ENCODE data around the gene ATP12A.
"Not testable (repeated sequence)": the region's sequence is repeated elsewhere in the genome, so short reads cannot be mapped to it uniquely, and the experiment has no call there.

The ATP12A gene

DNA sequence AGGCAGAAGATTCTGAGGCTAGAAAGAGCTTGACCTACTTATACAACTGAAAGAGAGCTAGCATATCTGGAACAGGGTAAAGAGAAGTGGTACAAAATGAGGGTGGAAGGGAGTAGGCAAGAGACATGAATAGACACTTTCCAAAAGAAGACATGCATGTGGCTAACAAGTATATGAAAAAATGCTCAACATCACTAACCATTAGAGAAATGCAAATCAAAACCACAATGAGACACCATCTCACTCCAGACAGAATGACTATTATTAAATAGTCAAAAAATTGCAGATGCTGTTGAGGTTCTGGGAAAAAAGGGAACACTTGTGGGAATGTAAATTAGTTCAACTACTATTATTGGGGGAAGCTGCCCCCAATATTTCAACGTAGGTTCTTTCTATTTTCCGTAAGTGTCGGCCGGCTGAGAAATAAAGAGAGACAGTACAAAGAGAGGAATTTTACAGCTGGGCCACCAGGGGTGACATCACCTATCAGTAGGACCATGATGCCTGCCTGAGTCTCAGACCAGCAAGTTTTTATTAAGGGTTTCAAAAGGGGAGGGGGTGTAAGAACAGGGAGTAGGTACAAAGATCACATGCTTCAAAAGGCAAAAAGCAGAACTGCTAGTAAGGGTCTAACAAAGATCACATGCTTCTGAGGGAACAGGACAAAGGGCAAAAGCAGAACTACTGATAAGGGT lies 50.8 kb downstream of the ATP12A start:
- DNase-seq (ENCODE audit: low read depth in 2 of 2) = not testable (repeated sequence)

DNA sequence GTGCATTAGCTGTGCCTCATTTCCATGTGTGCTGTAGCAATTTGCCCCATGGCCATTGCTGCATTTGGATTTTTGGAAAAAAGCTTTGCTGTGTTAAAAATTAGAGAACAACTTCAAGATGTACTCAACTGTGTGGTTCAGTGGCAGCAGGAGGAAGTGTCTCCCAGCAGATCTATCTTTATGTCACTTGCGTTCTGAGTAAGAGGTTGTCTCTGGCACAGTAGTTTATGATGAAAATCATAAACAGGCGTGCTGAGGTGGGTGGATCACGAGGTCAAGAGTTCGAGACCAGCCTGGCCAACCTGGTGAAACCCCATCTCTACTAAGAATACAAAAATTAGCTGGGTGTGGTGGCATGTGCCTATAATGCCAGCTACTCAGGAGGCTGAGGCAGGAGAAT lies 54.7 kb downstream of the ATP12A start:
- DNase-seq (ENCODE audit: low read depth in 2 of 2) = no peak

- DNase-seq (ENCODE audit: low read depth in 2 of 2) = no peak
Observed at GRCh38 chr13:24737042-24737441, 56.8 kb downstream of the ATP12A start.

DNA sequence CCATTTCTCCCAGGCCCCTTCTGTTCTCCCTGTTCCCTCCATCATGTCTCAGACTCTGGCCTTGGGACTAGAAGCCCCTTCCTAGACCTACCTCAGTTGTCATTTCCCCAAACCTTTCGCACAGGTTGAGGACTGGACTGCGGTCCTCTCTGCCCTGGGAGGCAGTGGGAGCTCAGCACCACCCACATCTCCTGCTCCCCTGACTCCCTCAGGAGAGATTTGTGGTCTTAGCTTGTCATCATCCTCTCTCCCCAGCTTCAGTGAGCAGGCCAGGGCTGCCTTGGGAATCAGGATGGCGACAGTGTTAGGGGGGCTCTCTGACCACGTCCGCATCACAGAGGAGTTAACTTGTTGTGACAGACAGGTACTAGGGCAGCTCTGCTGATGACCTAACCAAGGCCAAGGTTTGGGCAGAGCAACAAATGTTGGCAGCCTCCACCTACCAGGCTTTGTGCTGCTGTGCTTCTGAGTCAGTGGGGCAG lies 58.2 kb downstream of the ATP12A start:
- no peak for DNase-seq (ENCODE audit: low read depth in 2 of 2)

DNA sequence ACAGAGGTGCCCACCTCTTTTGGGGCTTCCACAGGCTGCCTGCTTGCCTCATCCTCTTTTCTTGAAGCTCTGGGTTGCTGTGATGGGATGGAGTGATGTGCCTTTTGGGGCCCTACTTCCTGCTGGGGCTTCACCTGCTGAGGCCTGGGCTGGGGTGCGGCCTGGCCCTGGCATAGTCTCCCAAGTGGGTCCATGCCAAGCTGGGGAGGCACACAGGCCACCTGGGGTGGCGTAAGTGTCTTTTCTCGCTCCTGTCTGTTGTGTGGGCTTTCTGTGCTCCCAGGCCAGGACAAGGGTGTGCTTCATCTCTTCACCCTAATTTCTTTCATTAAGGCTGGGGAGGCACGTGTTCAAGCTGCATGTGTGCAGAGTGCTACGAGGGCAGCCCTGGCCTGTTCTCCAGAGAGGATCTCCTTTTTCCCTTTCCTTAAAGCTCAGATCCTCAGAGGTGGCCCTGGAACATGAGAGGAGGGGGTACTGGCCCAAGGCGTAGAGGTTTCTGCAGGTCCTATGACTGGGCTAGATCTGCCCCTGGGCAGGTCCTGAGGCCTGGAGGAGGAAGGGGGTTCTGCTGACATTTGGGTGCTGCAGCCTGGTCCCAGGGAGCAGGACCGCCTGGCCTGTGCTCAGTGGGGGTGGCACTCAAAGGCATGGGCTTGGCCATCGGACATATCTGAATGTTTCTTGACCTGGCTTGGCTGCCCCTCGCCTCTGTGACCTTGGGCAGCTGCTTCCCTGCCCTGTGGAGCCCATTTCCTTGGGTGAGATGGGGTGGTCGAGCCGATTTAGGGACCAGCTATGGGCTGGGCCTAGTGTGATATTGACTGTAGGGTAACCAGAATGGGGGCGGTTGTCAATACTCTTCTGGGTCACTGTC lies 60.0 kb downstream of the ATP12A start:
- DNase-seq (ENCODE audit: low read depth in 2 of 2) = no peak

- DNase-seq (ENCODE audit: low read depth in 2 of 2) = no peak
Observed at GRCh38 chr13:24741016-24741662, 60.9 kb downstream of the ATP12A start.

GRCh38 chr13:24741791-24742190 lies 61.6 kb downstream of the ATP12A start:
- no peak for DNase-seq (ENCODE audit: low read depth in 2 of 2)

GRCh38 chr13:24742294-24742693 lies 62.1 kb downstream of the ATP12A start:
- DNase-seq (ENCODE audit: low read depth in 2 of 2) = no peak

DNA sequence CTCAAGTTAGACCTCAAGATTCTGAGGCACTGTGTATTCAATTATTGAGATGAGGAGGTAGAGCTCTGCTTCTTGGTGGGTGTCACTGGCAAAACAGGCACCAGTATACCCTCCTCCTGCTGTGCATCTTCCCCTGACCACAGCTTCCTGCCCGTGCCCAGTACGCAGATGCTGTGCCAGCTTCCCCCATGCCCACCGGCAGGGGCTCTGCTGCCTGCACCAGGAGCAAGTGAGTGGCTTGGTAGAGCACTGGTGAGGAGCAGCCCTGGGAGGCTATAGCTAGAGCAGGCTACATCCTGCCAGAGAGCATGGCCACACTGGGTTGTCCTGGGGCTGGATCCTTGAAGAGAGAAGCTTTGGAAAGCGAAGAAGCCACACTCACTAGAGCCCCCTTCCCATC lies 62.8 kb downstream of the ATP12A start:
- DNase-seq (ENCODE audit: low read depth in 2 of 2) = no peak

- DNase-seq (ENCODE audit: low read depth in 2 of 2) = no peak
Observed at GRCh38 chr13:24744247-24744646, 64.0 kb downstream of the ATP12A start.

DNA sequence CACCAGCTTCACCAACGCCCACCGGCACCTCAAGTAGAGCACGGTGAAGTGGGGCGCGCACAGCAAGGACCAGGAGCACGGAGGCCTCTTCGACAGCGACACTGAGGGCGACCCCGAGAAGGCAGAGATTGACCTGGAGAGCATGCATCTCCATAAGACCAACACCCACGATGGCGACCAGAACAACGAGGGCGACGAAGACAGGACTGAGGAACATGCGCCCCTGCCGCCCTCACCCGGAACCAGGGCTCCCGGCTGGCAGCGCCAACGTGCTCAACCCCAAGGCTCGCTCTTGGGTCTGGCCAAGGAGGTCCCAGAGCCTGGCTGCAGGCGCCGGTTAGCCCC lies 65.3 kb downstream of the ATP12A start:
- no peak for DNase-seq (ENCODE audit: low read depth in 2 of 2)

- DNase-seq (ENCODE audit: low read depth in 2 of 2) = no peak
Observed at GRCh38 chr13:24745861-24746617, 65.8 kb downstream of the ATP12A start.

GRCh38 chr13:24746618-24747247 lies 66.5 kb downstream of the ATP12A start:
- DNase-seq (ENCODE audit: low read depth in 2 of 2) = no peak

- no peak for DNase-seq (ENCODE audit: low read depth in 2 of 2)
Observed at GRCh38 chr13:24747248-24748060, 67.2 kb downstream of the ATP12A start.

DNA sequence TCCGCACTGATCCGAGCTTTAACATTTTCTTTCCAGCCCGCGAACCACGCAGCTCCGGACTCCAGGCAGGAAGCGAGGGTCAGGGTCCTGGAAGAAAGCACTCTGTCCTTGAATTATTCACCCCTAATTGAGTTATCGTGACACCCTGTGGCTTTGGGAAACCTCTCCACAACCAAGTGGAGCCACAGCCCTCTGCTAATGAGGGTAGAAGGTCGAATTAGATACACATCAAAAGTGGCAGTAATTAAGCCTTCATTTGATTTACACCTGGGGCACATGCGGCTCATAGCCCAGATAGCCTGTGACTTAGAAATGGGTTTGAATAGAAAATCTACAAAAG lies 67.8 kb downstream of the ATP12A start:
- DNase-seq (ENCODE audit: low read depth in 2 of 2) = no peak

DNA sequence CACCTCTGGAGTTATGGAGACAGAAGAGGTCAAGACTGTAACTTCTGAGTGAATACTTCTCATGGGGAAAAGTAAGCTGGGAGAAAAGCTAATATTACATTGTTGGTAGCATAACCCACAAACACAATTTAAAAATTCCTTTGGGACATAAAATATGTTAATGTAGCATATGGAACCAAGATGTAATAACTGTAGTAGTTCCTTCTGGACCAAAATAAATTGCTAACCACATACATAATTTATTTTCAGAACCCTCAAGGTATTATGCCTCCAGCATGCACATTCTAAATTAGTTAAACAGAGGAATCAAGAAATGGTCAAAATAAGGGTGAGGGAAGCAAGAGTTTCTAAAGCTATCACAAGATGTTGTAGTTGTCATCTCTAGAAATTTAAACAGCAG lies 79.0 kb downstream of the ATP12A start:
- no peak for DNase-seq (ENCODE audit: low read depth in 2 of 2)

Measured in stimulated activated CD4-positive, alpha-beta T cell treated with anti-CD3 and anti-CD28 coated beads, Interleukin-1b, Interleukin-23, amount 100 ng/mL, for 4 hours (primary cell).